GM21390 (cell line): ENCODE data around the gene SEMG2.

Experiments
- ATAC-seq: cut with Tn5 transposase; IDR thresholded peaks from one replicate; pipeline ENCODE4 v1.9.1; 2021; ENCODE audit not compliant: unreplicated experiment

The SEMG2 gene

GRCh38 chr20:45221076-45221475, at the start of gene SEMG2:
Gene SEMG2, plus strand, starts transcription at chr20:45221373. Its CDS starts 17 bp downstream, at chr20:45221390.
- no peak for ATAC-seq

GRCh38 chr20:45173522-45173921, 47.7 kb upstream of the SEMG2 start:
- ATAC-seq: no peak

GRCh38 chr20:45174434-45175364, 46.5 kb upstream of the SEMG2 start, which contains the start of gene PI3:
Gene PI3, plus strand, starts transcription at chr20:45174902. Its CDS starts 21 bp downstream, at chr20:45174923.
- ATAC-seq: no peak

GRCh38 chr20:45176526-45177267, 44.5 kb upstream of the SEMG2 start:
- ATAC-seq: no peak

- ATAC-seq: no peak
These were observed 42.0 kb upstream of the SEMG2 start for GRCh38 chr20:45179166-45179565.

- ATAC-seq: no peak
These were observed 39.5 kb upstream of the SEMG2 start for GRCh38 chr20:45181639-45182038.

GRCh38 chr20:45183084-45183483, 38.1 kb upstream of the SEMG2 start:
- ATAC-seq: no peak

- ATAC-seq: no peak
These were observed 33.5 kb upstream of the SEMG2 start for GRCh38 chr20:45187693-45188092.

GRCh38 chr20:45189067-45189609, 32.0 kb upstream of the SEMG2 start:
- no peak for ATAC-seq

GRCh38 chr20:45189861-45190260, 31.3 kb upstream of the SEMG2 start:
- ATAC-seq: no peak

GRCh38 chr20:45191926-45192325, 29.2 kb upstream of the SEMG2 start:
- ATAC-seq: no peak

- no peak for ATAC-seq
These were observed 27.8 kb upstream of the SEMG2 start for GRCh38 chr20:45193331-45193730.

GRCh38 chr20:45206725-45207124, 14.4 kb upstream of the SEMG2 start, which contains the start of gene SEMG1:
Gene SEMG1, plus strand, starts transcription at chr20:45207033. Its CDS starts 21 bp downstream, at chr20:45207054.
- no peak for ATAC-seq

- no peak for ATAC-seq
These were observed 11.2 kb upstream of the SEMG2 start for GRCh38 chr20:45209924-45210323.

- ATAC-seq: no peak
These were observed 9.4 kb upstream of the SEMG2 start for GRCh38 chr20:45211569-45212474.

- no peak for ATAC-seq
These were observed 8.3 kb upstream of the SEMG2 start for GRCh38 chr20:45212836-45213235.

GRCh38 chr20:45218124-45218523, 3.0 kb upstream of the SEMG2 start:
- no peak for ATAC-seq

GRCh38 chr20:45218636-45219035, 2.5 kb upstream of the SEMG2 start:
- ATAC-seq: no peak

- ATAC-seq: no peak
These were observed 2.0 kb downstream of the SEMG2 start for GRCh38 chr20:45223136-45223535.

GRCh38 chr20:45226287-45226686, 5.1 kb downstream of the SEMG2 start:
- ATAC-seq: no peak
